T-helper 17 cell (primary cell): ENCODE measurements around the gene KLHDC9. TPM values are rescaled to one million over a fixed set of nuclear protein-coding genes. Genes with fewer than 3 reads are reported as not detected.

Experiments used
- ATAC-seq: fragments of 150-1000 bp; cut with Tn5 transposase; 2 replicates; pipeline ENCODE4 v1.10.0; 2021; ENCODE audit warnings: mild to moderate bottlenecking, moderate library complexity
- DNase-seq, 3 donors: peaks; one replicate each; pipeline versions ENCODE4 v3.0.0 to v3.0.0-alpha.2; 2020 to 2021
- H3K9me3 ChIP-seq: one replicate; pipeline ENCODE4 v1.7.0; 2013; ENCODE audit warnings: low read length, mild to moderate bottlenecking; ENCODE audit not compliant: control insufficient read depth, poor library complexity, severe bottlenecking
- H3K27ac Mint-ChIP-seq: one replicate; pipeline ENCODE4 v1.8.0; 2022; ENCODE audit warnings: mild to moderate bottlenecking, moderate library complexity, mixed read lengths
- H3K27me3 Mint-ChIP-seq: one replicate; pipeline ENCODE4 v1.8.0; 2022; ENCODE audit warnings: mixed read lengths
- H3K36me3 Mint-ChIP-seq: one replicate; pipeline ENCODE4 v1.8.0; 2022; ENCODE audit warnings: low read depth, mixed read lengths
- H3K4me1 Mint-ChIP-seq: one replicate; pipeline ENCODE4 v1.8.0; 2022; ENCODE audit warnings: mild to moderate bottlenecking, mixed read lengths
- H3K4me3 Mint-ChIP-seq: one replicate; pipeline ENCODE4 v1.8.0; 2022; ENCODE audit warnings: mild to moderate bottlenecking, moderate library complexity, mixed read lengths
- total RNA-seq, 4 donors: library from RNA in 2 of 4; stranded (reverse) in 2 of 4; gene quantifications; one replicate each; pipeline ENCODE4 v1.2.3 and lab custom pipeline; 2022 to 2026

The KLHDC9 gene
- total RNA-seq, 2 donors from 2014 or later: 0.57 TPM; not detected in 1

GRCh38 chr1:161117759-161118581 lies 19.8 kb downstream of the KLHDC9 start, which contains the start of the genes NIT1 and PFDN2:
NIT1 (plus strand) TSS chr1:161118105; CDS start chr1:161118177, 72 bp downstream.
PFDN2 (minus strand) TSS chr1:161118037; CDS start chr1:161118026, 11 bp downstream.
- DNase-seq: peak; percentile 75 to 81 (median 79)
- Mint-ChIP-seq H3K27me3 (no peaks in the 10 kb centered on the region), H3K27ac (peak within 1 kb of the TSS; percentile 94), H3K4me1 (peaks cover 42% of the 10 kb centered on the region), H3K36me3 (peaks cover 3% of the 10 kb centered on the region), H3K4me3 (peak within 1 kb of the TSS; percentile 97)
- no peaks in the 10 kb centered on the region for H3K9me3 ChIP-seq
- ATAC-seq: peak; percentile 83

GRCh38 chr1:161119092-161119903 lies 21.1 kb downstream of the KLHDC9 start:
- peak in 2 of 3 donors; percentile 21 to 44 for DNase-seq
- Mint-ChIP-seq H3K4me3 (peak overlapping the region; percentile 97), H3K4me1 (peaks cover 33% of the 10 kb centered on the region), H3K27ac (peak overlapping the region; percentile 94), H3K36me3 (peaks cover 1% of the 10 kb centered on the region), H3K27me3 (no peaks in the 10 kb centered on the region)
- H3K9me3 ChIP-seq: no peaks in the 10 kb centered on the region
- ATAC-seq: peak; percentile 69

GRCh38 chr1:161121042-161121650 lies 23.0 kb downstream of the KLHDC9 start:
- no peak for ATAC-seq
- no peaks in the 10 kb centered on the region for H3K9me3 ChIP-seq
- Mint-ChIP-seq H3K4me3 (no peak overlapping the region), H3K27ac (peak overlapping the region; percentile 24), H3K36me3 (peaks cover 5% of the 10 kb centered on the region), H3K4me1 (peaks cover 36% of the 10 kb centered on the region), H3K27me3 (no peaks in the 10 kb centered on the region)
- DNase-seq: no peak

DNA sequence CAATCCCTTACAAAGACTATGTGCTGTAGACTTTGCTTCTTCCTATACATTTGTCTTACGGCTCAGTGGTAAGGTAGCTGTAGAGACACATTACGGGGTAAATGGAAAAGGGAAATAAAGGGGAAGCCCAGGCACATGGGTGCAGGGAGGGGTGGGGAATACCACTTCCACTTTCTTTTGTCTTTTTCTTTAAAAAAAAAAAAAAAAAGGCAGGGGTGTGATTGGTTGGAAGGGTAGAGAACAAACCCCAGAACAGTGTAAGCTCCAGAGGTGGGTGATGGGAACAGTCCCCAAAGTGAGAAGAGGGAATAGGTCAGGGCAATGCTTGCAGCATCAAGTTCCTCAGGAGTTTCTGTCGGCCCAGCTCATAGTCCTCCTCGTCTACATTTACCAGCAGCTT lies 23.7 kb downstream of the KLHDC9 start:
- ATAC-seq (no peak), DNase-seq (no peak)
- Mint-ChIP-seq H3K36me3 (peaks cover 8% of the 10 kb centered on the region), H3K4me3 (no peak overlapping the region), H3K27me3 (no peaks in the 10 kb centered on the region), H3K4me1 (peaks cover 37% of the 10 kb centered on the region), H3K27ac (no peak overlapping the region)
- H3K9me3 ChIP-seq: no peaks in the 10 kb centered on the region

- Mint-ChIP-seq H3K27ac (no peak overlapping the region), H3K4me3 (no peak overlapping the region)
Observed at GRCh38 chr1:161122967-161123366, 24.8 kb downstream of the KLHDC9 start.

DNA sequence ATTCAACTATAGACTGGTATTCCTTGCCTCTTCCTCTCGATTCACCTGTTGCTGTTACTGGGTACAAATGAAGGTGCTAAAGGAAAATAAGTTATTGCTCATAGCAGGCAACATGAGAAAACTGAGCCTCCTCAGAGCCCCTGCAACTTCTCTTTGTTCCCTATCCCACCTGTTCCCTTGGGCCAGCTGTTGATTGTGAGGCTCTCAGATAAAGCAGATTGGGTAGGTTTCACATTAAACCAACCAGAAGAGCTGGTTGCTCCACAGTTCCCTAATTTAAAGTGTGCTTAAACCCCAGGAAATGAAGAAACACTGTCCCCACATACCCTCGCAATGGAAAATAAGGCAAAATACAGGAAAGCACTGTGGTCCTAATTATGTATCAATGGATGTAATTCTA lies 29.5 kb downstream of the KLHDC9 start:
- ATAC-seq: no peak
- peaks cover 49% of the 10 kb centered on the region for H3K4me1 Mint-ChIP-seq
- H3K9me3 ChIP-seq: no peaks in the 10 kb centered on the region
- peaks cover 10% of the 10 kb centered on the region for H3K36me3 Mint-ChIP-seq
- peak overlapping the region; percentile 77 for H3K27ac Mint-ChIP-seq
- no peak for DNase-seq
- no peaks in the 10 kb centered on the region for H3K27me3 Mint-ChIP-seq
- H3K4me3 Mint-ChIP-seq: no peak overlapping the region

More at GRCh38 chr1:161122967-161123366, 24.8 kb downstream of the KLHDC9 start:
- ATAC-seq: no peak
- Mint-ChIP-seq H3K36me3 (peaks cover 8% of the 10 kb centered on the region), H3K27me3 (no peaks in the 10 kb centered on the region), H3K4me1 (peaks cover 41% of the 10 kb centered on the region)
- no peaks in the 10 kb centered on the region for H3K9me3 ChIP-seq
- DNase-seq: no peak

GRCh38 chr1:161128591-161129420 lies 30.6 kb downstream of the KLHDC9 start:
- DNase-seq (no peak), ATAC-seq (no peak)
- Mint-ChIP-seq H3K4me1 (peaks cover 49% of the 10 kb centered on the region), H3K36me3 (peaks cover 10% of the 10 kb centered on the region), H3K4me3 (peak overlapping the region; percentile 15), H3K27me3 (no peaks in the 10 kb centered on the region), H3K27ac (no peak overlapping the region)
- no peaks in the 10 kb centered on the region for H3K9me3 ChIP-seq

GRCh38 chr1:161130266-161130665 lies 32.1 kb downstream of the KLHDC9 start:
- peaks cover 50% of the 10 kb centered on the region for H3K4me1 Mint-ChIP-seq
- H3K9me3 ChIP-seq: no peaks in the 10 kb centered on the region
- DNase-seq: no peak
- H3K36me3 Mint-ChIP-seq: peaks cover 10% of the 10 kb centered on the region
- ATAC-seq: no peak
- peak overlapping the region; percentile 21 for H3K4me3 Mint-ChIP-seq
- no peaks in the 10 kb centered on the region for H3K27me3 Mint-ChIP-seq
- no peak overlapping the region for H3K27ac Mint-ChIP-seq

GRCh38 chr1:161131523-161132409 lies 33.6 kb downstream of the KLHDC9 start:
- H3K27me3 Mint-ChIP-seq: no peaks in the 10 kb centered on the region
- no peak for ATAC-seq
- H3K4me1 Mint-ChIP-seq: peaks cover 38% of the 10 kb centered on the region
- H3K9me3 ChIP-seq: no peaks in the 10 kb centered on the region
- no peak for DNase-seq
- peaks cover 3% of the 10 kb centered on the region for H3K36me3 Mint-ChIP-seq
- no peak overlapping the region for H3K27ac Mint-ChIP-seq
- H3K4me3 Mint-ChIP-seq: no peak overlapping the region

- no peak within 1 kb of the TSS for H3K4me3 Mint-ChIP-seq
- DNase-seq (peak; percentile 81 to 89 (median 86)), ATAC-seq (peak; percentile 97)
- no peaks in the 10 kb centered on the region for H3K27me3 Mint-ChIP-seq
- peaks cover 3% of the 10 kb centered on the region for H3K36me3 Mint-ChIP-seq
- H3K9me3 ChIP-seq: no peaks in the 10 kb centered on the region
- H3K27ac Mint-ChIP-seq: no peak within 1 kb of the TSS
- peaks cover 33% of the 10 kb centered on the region for H3K4me1 Mint-ChIP-seq
Observed at GRCh38 chr1:161132410-161133219, 34.5 kb downstream of the KLHDC9 start, which contains the start of gene DEDD. DEDD (minus strand) TSS chr1:161132667; CDS start chr1:161124462, 8,205 bp downstream.

DNA sequence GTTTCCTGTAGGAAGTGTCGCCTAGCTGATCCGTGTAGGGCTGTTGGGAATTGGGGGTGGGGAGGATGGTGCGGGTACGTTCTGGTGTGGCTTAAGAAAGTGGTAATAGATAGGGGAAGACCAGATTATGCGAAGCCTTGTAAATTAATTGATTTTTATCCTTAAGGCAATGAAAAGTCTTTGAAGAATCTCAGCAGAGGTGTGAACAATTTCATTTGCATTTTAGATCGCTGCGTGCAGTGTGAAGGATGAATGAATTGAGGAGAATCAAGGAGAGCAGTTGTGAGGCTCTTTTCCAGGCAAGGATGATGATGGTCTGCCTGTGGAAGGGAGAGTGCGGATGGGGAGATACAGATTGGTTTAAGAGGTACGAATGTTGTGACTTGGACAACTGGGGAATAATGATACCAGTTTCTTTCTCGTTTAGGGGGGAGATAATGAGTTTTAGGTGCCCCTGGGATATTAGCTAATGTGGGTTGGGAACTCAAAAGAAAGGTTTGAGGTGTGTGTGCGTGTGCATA lies 35.1 kb downstream of the KLHDC9 start:
- H3K27ac Mint-ChIP-seq: no peak overlapping the region
- H3K4me1 Mint-ChIP-seq: peaks cover 29% of the 10 kb centered on the region
- ATAC-seq: no peak
- no peaks in the 10 kb centered on the region for H3K27me3 Mint-ChIP-seq
- H3K9me3 ChIP-seq: no peaks in the 10 kb centered on the region
- peaks cover 3% of the 10 kb centered on the region for H3K36me3 Mint-ChIP-seq
- no peak overlapping the region for H3K4me3 Mint-ChIP-seq
- DNase-seq: no peak
